GM21576 (cell line): ENCODE results near the gene LASP1.

Source experiments
- ATAC-seq: cut with Tn5 transposase; IDR thresholded peaks from one replicate; pipeline ENCODE4 v1.9.1; 2021; ENCODE audit warnings: mild to moderate bottlenecking, moderate library complexity; ENCODE audit not compliant: unreplicated experiment

The LASP1 gene

DNA sequence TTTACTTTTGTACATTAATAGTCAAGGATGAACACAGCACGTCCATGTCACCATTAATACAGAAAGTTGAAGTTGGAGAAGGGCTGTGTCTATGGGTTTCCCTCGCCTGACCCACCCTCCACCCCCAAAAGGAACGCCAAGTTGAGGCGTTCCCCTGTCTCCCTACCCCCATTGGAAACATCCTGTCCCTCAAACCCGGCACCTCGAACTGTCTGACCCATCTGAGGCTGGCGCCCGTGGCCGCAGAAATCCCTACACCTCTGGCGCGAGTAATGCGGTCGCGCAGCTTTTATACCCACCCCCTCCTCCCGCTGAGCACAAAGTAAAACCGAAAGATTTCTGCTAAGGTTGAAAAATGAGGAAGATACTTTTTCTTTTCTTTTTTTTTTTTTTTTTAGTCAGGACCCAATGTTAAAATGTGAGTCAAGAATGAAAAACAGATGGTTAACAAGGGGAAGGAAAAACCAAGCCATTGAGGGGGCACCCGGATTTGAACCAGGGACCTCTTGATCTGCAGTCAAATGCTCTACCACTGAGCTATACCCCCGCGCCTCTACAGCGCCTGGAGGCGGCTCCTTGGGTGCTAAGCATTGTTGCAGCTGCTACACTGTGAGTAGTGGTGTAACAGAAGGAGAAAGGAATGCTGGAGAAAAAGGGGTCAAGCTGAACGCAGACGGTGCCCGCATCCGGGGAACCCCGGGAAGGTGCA, 887 bp upstream of the LASP1 start:
- ATAC-seq = peak; percentile 30

DNA sequence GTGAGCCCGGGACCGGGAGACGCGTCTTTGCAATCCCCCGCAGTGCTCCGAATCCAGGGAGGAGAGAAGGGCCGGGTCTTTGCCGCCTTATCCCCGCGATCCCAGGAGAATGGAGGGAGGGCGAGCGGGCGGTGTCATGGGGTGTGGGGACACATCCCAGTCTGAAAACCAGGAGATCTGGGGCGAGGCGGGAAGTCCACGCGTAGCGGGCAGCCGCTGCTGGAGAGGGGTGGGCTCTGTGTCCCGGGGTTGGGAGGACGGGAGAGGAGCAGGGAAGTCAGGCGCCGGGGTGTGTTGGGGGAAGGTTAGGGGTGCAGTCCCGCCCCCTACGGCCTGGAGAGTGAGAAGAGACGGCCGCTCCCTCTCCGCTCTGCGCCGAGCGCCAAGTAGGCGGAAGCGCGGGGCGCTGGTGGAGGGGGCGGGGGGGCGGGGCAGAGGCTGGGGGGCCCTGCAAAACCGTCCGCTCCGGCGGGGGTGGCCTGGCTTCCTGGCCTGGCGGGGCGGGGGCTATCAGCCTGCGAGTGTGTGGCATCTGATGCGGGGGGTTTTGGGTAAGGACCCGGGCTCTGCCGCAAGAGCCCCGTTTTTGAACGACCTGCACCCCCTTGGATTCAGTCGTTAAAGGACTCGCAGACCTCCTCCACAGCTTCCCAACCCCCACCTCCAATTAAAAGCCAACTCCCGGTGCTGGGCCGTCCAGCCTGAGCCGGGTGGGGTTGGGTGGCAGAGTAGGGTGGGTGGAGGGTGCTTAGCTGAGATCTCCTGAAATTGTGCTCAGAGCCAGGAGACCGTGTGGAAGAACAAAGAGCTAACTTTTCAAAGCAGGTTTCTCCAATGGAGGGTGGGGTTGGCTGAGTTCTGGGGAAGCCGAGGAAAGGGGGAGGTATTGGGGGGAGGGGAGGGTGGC, 654 bp downstream of the LASP1 start:
- no peak for ATAC-seq

DNA sequence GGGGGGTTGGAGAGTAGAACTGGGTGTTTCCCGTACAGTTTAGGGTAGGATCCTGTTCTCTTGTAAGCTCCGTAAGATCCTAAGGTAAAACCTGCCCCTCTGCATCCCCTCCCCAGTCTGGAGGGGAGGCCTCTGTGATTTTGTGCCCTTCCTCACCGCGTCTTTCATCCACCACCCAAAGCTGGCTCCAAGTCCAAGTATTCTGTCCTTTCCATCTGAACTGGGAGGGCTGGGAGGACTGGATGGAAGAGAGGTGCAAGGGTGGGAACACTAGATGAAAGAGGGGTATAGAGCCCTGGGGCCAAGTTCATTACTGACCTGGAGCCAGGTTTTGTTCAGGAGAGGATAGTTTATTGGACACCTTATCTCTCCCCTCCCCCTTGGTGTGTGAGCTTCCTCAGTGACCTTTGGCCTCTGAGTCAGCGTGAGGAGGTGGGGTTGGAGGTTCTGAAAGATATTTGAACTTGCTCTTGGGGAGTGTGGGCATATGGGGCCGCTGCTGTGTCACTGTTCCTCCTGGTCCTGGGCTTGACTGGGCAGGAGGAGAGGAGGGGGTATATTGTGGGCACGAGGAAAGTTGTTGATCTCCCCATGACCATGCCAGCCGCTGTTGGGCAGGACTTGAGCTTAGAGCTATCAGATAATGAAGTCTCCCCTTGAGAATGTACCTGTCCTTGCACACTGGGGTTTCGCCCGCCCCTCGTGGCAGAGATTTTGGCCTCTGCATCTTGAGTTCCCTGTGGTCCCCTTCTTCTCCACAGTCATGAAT, 1.6 kb downstream of the LASP1 start:
- peak; percentile 20 for ATAC-seq

DNA sequence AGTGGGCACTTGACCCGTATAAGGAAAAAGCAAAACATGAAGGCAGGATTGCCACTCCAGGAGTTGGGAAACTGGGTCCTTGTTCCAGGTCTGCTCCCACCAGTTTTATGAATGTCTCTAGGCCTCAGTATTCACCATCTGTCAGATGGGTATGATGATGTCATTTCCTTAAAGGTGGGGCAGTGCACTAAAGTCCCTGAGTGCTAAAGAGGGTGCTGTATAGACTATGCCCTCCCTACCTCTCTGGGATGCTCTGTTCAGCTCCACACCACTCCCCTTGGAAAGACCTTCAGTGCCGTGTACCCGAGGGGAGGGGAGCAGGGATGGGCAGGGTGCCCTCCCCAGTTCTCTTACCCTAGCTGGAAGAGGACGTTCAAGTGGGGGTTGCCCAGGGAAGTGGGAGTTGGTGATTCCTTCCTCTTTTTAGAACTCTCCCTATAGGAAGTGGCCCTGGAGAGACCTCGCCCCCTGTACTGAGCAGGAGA, 2.2 kb downstream of the LASP1 start:
- no peak for ATAC-seq

DNA sequence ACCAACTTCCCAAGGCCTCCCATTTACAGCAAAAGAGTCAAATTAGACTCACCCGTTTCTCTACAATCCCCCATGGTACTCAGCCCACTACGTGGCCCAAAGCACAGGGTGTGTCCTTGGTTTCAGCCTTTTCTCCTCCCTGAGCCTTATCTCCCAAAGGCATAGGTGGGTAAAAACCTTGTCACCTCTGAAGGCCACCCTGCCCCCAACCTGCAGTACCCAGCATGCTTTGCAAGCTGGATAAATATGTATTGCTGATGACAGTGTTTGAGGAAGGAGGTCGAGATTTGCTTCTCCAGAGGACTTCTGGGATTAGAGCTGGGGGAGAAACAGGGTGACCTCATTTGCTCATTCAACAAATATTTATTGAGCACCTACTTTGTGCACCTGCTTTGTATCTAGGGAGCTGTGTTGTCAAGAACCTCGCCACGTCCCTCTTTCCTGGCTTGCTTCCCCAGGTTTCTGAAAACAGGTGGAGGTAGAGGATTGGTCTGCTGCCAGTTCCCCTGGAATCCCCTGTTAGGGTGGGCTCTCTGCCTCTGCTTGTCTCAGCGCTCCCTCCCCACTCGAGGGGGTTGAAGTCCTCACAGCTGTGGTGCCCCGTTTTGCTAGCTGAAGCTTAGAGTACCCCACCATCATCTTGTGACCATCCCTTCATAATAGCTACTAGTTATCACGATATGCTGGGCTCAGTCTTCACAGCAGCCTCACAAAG, 3.0 kb downstream of the LASP1 start:
- ATAC-seq = no peak

DNA sequence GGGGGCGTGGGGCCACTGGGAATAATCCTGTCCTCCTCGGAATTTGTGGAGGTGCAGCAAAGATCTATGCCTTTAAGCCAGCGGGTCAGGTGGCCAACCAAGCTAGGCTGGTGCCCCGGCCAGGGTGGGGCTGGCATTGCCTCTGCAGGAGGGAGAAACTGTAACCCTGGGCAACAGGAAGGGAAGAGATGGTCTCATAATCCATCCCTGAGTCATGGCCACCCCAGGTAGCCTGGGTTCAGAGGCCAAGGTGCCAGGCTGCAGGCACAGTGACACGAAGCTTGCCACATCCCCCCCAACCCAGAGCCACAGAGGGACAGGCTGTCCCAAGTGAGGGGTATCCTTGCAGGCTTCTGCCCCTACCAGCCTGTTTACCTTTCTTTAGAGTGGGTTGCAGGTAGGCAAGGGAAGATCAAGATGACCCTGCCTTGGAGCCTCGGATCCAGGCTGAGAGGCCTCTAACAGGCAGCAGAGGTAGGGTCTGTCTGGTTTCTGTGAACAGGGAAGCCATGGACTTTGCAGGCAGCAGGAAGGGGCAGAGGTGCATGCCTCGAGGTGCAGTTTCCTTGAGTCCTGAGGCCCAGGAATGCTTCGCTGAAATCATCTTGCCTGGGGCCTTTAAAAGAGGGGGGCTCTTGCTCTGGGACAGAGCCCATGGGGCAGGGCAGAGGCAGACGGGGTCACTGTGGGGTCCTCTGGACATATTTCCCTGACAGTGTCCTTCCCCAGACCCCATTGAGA, 4.0 kb downstream of the LASP1 start:
- no peak for ATAC-seq

DNA sequence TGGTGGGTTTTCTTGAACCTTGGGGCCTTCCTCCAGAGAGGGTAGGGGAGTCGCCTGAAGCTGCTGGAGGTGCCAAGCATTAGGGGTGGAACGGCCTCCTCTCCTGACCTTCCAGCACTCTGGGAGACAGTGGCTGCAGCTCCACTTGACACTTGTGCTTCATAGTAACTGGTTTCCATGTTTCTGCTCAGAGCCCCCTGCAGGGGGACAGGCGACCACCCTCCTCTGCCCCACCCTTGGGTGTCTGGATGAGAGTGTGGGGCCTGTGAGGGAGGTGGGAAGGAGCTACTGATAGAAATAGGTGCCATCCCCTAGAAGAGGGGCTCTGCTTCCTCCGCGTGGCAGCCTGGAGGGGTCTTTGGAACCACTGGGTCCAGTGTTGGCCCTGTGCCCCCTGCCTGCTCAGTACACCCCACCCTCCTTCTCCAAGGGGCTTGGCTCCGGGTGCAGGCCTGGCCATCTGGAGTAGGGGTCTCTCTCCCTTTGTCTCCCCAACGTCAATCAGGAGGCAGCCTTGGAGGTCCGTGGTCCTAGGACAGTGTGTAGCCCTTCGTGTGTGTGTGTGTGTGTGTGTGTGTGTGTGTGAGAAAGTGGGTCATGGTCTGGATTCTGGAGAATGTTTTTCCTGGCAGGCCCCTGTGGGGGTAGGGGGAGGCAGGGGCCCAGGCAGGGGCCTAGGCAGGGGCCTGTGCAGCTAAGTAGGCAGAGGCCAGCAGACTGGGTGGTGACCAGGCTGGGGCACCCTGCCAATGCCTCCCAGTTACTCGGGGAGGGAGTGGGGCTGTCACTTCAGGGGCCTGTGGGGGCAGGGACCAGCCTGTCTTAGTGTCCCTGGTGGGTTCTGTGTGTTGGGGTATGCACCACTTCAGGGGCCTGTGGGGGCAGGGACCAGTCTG, 4.9 kb downstream of the LASP1 start:
- ATAC-seq = no peak

DNA sequence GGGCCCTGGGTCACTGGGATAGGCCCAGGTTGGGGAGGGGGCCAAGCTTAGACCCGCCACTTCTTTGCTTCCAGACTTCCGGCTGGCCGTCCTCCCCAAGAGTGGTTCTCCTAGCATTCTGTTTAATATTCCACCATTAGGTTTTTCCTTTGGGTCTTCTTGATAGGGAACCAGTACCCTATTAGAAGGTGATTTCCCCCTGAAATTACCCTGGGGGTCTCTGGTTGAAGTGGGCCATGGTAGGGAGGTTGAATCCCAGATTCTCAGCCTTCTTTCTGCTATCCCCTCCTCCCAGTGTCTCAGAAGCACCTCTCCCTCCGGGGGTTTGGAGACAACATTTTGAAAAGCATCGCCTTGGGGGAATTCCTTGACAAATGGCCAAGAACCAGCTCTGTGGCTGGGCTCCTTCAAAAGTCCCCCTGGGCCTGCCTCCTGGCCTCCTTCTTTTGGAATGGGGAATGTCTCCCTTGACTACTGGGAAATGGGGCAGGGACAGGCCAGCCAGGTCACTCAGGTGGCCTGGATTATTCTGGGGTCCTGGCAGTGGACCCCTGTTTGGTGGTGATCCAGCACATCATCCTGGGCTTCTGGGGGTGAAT, 5.7 kb downstream of the LASP1 start:
- ATAC-seq = no peak

DNA sequence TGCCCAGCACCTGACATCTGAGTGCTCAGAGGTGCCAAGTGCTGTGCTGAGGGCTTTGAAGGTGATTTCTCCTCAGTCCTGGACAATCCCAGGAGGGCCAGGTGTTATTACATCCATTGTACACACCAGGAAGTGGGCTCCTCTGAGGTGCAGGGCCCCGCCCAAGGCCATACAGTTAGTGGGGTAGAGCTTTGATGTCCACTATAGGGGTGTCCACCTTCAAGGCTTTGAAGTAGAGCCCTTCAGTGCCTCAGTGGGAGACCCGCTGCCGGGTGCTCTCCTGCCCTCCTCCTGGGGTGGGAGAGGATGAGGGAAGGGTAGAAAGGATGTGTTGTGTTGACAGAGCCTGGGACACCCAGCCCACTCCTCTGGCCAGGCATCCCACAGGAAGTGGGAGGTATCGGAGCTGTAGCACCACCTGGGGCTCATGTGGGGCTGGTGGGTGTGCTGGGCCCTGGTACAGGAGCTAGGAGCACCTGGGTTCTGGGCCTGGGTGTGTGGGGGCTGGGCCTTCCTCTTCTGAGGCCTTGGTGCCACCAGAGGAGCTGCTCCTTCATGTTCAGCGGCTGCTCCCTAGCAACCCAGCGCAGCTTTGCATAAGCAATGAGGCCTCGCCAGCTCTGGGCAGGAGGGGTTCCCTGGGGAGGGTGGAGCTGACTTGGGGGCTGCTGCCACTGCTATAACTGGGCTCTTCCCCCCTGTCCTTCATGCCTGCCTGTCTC, 7.4 kb downstream of the LASP1 start:
- no peak for ATAC-seq

DNA sequence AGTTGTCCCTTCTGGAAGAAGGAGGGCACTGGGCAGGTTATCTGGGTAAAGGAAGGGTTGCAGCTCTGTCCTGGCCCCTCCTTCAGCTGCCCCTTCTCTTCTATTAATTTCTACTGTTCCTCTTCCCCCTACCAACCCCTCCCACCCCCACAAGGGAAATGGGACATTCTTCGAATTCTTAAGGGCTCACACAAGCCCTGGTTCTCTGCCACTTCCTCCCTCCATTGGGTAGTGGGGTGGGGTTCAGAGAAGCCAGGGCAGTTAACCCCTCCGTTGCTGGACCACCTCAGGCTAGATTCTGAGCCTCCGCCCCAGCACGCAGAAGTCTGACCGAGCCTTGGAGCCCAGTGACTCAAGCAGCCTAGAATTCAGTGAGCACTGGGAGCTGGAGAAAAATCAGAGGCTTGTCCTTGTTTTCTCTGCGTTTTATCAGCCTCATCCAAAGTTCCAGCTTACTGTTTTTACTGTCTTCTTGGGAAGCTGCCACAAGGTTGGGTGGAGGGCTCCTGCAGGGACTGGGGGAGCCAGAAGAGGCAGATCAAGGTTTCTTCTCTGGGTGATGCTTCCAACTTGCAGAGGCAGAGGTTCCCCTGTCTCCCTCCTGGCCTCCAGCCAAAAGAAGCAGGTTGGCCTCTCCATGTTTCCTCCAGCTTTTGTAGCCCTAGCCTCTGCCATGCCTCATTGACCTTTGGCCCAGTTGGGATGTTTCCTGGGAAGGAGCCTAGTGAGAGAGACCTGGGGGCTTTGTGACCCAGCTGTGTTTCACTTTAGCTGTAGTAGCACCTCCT, 10.2 kb downstream of the LASP1 start:
- no peak for ATAC-seq

DNA sequence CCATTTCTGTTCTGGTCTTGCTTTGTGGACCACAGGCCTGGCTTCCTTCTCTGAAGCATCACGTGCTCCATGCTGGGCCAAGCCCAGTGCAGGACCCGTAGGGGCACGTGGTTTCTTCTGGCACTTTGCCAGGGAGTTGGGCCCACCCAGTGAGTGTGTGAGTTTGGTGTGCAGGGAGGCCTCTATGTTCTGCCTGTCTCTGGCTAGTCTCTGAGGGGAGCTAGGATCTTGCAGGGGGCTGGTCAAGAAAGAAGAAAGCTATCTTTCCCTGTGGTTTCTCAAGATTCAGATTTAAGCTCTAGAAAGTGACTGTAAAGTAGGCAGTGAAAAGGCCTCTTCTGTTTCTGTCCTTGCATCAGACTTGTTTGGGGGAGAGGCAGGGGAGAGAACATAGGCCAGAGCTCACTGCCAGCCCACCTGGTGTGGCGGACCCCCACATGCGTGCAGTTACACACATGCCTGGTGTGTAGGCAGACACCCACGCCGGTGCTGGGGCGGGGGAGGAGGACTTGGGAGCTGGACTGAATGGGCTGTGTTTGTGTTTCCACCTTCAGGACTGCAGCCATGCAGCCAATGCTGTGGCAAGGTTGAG, 11.8 kb downstream of the LASP1 start:
- no peak for ATAC-seq

DNA sequence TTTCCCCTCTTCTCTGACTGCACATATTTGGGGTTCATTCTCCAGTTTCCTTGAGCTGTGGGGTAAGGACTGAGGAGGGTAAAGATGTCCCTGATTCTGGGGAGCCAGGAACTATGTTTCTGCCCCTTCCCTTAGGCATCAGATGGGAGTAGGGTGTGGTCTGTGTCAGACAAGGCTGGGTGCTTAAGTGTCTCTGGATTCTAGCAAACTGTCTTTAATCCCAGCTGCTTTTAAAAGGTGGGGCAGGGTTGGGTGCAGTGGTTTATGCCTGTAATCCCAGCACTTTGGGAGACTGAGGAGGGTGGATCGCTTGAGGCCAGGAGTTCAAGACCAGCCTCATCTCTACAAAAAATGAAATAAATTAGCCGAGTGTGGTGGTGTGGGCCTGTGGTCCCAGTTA, 13.0 kb downstream of the LASP1 start:
- ATAC-seq = no peak

DNA sequence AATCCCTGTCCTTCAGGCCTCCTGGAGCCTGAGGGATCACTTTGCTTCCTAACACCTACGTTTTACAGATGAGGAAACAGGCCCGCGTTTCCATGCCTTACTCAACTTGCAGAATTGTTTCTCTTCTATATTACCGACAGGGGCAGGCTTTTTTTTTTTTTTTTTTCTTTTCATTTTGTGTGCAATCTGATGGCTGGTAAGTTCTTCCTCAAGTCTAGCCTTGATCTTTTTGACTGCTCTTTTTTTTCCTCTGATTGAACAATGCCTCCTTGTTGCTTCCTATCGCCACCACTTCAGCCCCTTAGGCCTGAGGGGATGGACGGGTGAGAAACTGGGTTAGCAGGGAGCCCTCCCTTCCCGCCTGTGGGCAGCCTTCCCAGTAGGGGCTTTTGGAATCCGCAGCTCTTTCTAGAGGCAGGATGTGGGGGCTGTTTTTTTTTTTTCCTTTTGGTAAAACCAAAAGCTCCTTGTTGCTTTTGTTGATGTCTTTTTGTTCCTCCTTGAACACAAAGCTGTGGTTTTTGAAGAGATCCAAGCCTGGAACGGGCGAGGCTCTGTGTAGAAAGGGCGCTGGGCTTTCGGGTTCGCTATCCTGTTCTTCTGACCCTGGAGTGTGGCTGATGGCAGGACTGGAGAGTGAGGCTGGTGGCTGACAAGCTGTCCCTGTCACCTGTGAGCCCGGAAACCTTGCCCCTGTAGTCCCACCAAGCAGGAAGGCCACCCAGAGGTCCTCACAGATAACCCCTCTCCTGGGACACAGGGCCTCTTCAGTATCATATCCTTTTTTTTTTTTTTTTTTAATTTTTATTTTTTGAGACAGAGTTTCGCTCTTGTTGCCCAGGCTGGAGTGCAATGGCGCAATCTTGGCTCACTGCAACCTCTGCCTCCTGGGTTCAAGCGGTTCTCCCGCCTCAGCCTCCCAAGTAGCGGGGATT, 14.0 kb downstream of the LASP1 start:
- ATAC-seq = no peak

DNA sequence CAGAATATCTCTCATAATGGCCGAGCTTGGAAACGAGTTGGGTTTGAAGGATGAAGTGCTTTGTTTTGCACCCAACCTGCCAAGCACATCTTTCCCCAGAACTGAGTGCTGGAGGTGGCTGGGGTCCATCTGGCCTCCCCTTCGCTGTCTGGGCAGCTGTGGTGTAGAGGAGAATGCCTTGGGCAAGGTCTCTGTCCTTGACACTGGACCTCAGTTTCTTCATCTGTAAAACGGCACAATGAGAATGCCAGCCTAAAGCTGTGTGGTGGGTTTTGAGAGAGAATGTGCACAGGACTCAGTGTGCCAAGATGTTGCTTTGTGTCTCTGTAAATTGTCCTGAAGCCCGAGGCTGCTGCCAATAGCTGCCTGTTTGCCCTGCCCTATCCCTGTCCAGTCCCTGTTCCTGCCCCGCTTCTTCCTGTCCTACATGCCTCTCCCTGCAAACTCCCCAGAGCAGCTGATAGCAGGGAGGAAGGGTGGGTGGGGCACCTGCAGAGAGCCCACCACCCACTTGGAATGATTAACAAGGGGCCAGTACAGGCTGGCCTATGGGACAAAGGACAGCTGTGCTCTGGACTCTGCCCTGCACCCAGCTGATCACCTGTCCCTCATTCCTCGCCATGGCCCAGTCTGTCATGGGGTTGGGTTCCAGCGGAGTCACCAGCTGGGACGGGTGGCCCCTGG, 15.3 kb downstream of the LASP1 start:
- no peak for ATAC-seq
